Measurements from ENCODE around the gene PRLR. TPM values are rescaled to one million over a fixed set of nuclear protein-coding genes. Genes with fewer than 3 reads are reported as not detected.
A peak's percentile ranks its signal among the peaks of the same experiment; 100 is the strongest.
"Not testable (repeated sequence)": the region's sequence is repeated elsewhere in the genome, so short reads cannot be mapped to it uniquely, and the experiment has no call there.

PRLR gene
- total and polyA plus RNA-seq, 5 donors = 0.20 to 1.7 (median 0.95) TPM

DNA sequence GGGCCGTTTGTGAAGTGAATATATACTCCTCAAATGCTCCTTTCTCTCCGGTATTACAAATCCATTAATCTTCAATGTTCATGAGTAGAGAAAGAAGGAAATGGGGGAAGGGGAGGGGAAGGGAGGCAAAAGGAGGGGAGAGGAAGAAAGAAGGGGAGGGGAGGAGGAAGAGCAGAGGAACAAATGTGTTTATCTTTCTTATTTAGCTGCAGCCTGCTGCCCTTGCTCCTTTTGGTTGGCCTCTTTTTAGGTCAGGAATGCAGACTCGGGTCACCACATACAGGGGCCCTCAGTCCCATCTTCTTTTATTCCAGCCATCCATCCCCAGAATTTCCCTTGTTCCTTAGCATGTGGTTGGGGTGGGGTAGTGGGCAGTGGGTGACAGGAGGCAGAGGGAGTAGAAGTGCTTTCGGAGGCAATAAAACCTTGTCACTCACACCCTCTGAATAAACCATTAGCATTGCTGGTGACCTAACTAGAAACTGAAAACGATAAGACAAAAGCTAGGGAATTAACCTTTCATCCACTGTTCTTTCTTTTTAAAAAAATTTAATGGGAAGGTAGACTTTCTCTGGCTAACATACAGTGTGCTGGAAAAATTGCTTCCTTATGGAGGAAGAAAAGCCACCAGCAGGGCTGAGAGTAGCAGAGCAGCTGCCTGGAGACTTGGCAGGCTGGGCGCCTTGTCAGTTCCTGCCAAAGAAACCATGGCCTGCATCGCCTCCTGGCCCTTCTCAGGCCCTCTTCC is 16.8 kb upstream of the PRLR start:
- peak; percentile 61 to 89 (median 89) for DNase-seq
- WGBS = 34% methylated on average over 7 of the region's 7 CpGs
- peak; percentile 88 to 93 for ATAC-seq

DNA sequence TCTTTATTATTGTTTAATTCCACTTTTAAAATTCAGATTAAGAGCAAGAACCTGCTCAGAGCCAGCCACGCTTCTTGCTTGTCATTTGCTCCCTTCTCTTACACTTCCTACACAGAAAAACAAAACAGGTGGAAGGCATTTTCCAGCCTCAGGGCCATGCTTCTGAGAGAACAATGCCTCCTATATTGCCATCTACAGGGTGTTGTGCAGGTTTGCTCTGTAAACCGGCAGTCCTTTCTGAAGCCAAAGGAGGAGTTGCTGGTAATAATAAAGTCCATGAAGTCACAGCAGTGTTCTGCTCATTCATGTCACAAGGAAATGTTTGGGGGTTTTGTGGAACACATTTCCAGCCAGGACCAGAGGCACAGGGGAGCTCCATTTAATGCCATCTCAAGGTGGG is 16.1 kb upstream of the PRLR start:
- no peaks in the 10 kb centered on the region for H3K27me3 ChIP-seq (ENCODE audit: control insufficient read depth, insufficient read depth)
- H3K4me1 ChIP-seq (ENCODE audit: control insufficient read depth, insufficient read depth, low read length) = peaks cover 2% of the 10 kb centered on the region
- 43% methylated on average over 2 of the region's 2 CpGs for WGBS
- no peak overlapping the region for H3K27ac ChIP-seq (ENCODE audit: low read length)
- no peaks in the 10 kb centered on the region for H3K9me3 ChIP-seq (ENCODE audit: control insufficient read depth, low read length)
- ATAC-seq (no peak), DNase-seq (no peak)
- intact Hi-C loops (cut with DNase I) = no loop called here
- no peak overlapping the region for H3K4me3 ChIP-seq (ENCODE audit: low read length)

More for the DNA sequence above, 16.8 kb upstream of the PRLR start:
- no peaks in the 10 kb centered on the region for H3K27me3 ChIP-seq (ENCODE audit: control insufficient read depth, insufficient read depth)
- intact Hi-C loops (cut with DNase I) = no loop called here
- H3K4me3 ChIP-seq (ENCODE audit: low read length) = no peak overlapping the region
- H3K27ac ChIP-seq (ENCODE audit: low read length) = no peak overlapping the region
- peaks cover 2% of the 10 kb centered on the region for H3K4me1 ChIP-seq (ENCODE audit: control insufficient read depth, insufficient read depth, low read length)
- no peaks in the 10 kb centered on the region for H3K9me3 ChIP-seq (ENCODE audit: control insufficient read depth, low read length)

DNA sequence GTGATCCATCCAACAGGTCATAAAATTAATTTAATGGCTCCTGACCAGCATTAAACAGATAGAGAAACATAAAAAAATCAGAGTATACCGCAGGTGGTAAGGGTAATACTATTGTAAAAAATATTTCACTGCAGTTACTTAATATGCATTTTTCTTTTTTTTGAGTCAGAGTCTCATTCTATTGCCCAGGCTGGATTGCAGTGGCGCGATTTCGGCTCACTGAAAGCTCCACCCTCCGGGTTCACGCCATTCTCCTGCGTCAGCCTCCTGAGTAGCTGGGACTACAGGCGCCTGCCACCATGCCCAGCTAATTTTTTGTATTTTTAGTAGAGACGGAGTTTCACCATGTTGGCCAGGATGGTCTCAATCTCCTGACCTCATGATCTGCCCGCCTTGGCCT is 15.1 kb upstream of the PRLR start:
- H3K9me3 ChIP-seq (ENCODE audit: control insufficient read depth, low read length); H3K27ac ChIP-seq (ENCODE audit: low read length); H3K4me1 ChIP-seq (ENCODE audit: control insufficient read depth, insufficient read depth, low read length); H3K27me3 ChIP-seq (ENCODE audit: control insufficient read depth, insufficient read depth); intact Hi-C loops (cut with DNase I); ATAC-seq; DNase-seq; H3K4me3 ChIP-seq (ENCODE audit: low read length): not testable (repeated sequence)
- WGBS = 91% methylated on average over 10 of the region's 10 CpGs

DNA sequence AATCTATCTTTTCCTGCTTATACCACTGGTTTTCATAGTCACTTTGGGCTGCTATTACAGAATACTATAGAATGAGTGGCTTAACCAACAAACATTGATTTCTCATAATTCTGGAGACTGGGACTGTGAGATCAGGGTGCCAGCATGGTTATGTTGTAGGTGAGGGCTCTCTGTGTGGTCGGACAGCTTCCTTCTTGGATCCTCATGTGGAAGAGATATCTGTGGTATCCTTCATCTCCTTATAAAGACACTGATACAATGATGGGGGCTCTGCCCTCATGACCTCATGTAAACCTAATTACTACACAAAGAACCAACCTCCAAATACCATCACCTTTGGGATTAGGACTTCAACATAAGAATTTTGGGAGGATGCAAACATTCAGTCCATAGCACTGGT is 13.9 kb upstream of the PRLR start:
- Histone ChIP-seq H3K27me3 (ENCODE audit: control insufficient read depth, insufficient read depth) (no peaks in the 10 kb centered on the region), H3K9me3 (ENCODE audit: control insufficient read depth, low read length) (no peaks in the 10 kb centered on the region), H3K27ac (ENCODE audit: low read length) (no peak overlapping the region), H3K4me3 (ENCODE audit: low read length) (no peak overlapping the region), H3K4me1 (ENCODE audit: control insufficient read depth, insufficient read depth, low read length) (peaks cover 2% of the 10 kb centered on the region)
- WGBS = 87% methylated on average over 1 of the region's 1 CpG
- ATAC-seq (no peak), DNase-seq (no peak)
- intact Hi-C loops (cut with DNase I) = no loop called here

DNA sequence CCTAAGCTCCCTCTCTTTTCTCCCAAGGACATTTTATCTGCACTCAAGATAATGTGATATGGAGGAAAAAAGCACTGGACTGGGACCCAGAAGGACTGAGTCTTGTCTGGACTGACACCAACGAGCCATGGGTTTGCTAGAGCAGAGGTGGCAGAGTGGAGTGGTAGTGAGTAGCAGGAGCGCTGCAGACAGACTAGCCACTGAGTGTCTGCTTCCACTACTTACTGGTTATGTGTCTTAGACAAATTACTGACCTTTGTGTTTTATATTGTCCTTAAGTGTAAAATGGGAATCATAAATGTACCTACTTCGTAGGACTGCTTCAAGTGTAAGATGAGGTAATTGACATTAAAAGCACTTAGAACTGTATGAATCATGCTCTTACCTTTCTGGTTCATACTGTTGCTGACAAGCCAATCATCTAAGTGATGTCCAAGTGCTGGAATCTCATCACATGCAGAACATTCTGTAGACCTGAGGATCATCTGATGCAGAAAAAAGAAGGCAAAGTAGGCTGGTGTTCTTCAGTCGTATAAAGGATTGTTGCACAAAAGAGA is 12.5 kb upstream of the PRLR start:
- Histone ChIP-seq H3K27me3 (ENCODE audit: control insufficient read depth, insufficient read depth) (no peaks in the 10 kb centered on the region), H3K4me3 (ENCODE audit: low read length) (no peak overlapping the region), H3K9me3 (ENCODE audit: control insufficient read depth, low read length) (no peaks in the 10 kb centered on the region), H3K27ac (ENCODE audit: low read length) (no peak overlapping the region), H3K4me1 (ENCODE audit: control insufficient read depth, insufficient read depth, low read length) (peaks cover 2% of the 10 kb centered on the region)
- no peak for DNase-seq
- intact Hi-C loops (cut with DNase I) = no loop called here
- no peak for ATAC-seq
- 84% methylated on average over 4 of the region's 4 CpGs for WGBS

DNA sequence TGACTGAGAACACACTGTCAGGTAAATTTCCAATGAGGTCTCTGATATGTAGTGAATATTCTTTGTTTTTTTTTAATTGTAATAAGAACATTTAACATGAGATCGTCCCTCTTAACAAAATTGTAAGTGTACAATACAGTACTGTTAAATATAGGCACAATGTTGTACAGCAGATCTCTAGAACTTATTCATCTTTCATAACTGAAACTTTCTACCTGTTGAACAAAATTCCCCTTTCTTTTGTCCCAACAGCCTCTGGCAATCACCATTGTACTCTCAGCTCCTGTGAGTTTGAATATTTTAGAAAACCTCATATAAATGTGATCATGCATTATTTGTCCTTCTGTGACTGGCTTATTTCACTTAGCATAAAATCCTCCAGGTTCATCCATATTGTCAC is 10.6 kb upstream of the PRLR start:
- Histone ChIP-seq H3K4me1 (ENCODE audit: control insufficient read depth, insufficient read depth, low read length) (no peaks in the 10 kb centered on the region), H3K27me3 (ENCODE audit: control insufficient read depth, insufficient read depth) (no peaks in the 10 kb centered on the region), H3K27ac (ENCODE audit: low read length) (no peak overlapping the region), H3K9me3 (ENCODE audit: control insufficient read depth, low read length) (no peaks in the 10 kb centered on the region), H3K4me3 (ENCODE audit: low read length) (no peak overlapping the region)
- ATAC-seq = no peak
- no peak for DNase-seq
- 88% methylated on average over 1 of the region's 1 CpG for WGBS
- intact Hi-C loops (cut with DNase I) = no loop called here

DNA sequence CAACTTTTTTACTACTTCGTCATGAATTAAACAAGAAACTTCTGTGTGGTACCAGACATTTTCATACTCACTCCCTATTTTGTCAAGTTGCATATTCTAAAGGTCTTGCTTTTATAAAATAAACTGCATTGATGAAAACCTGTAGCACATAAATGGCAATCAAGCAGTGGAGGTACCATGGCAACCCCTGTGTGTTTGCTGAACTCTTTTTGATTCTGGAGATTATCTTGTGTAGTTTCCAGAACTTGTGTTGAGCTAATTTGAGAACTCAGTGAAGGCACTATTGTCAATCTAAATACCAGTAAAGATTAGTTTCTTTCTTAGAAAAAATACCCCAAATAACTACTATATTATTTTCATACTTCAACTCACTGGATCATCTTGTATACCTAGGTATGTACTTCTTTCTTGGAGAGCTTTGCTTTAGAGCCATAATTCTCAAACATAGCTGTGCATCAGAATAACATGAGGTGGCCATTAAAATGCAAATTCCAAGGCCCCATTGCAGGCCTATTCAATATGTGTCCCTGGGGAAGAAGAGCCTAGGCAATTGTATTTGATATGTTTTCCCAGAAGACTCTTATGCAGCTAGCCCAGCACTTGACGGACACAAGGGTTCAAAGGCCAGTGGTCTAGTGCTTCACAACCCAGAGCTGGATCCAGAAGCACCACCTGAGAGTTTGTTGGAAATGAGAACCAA is 9.8 kb upstream of the PRLR start:
- DNase-seq (no peak), ATAC-seq (no peak)
- 86% methylated on average over 2 of the region's 2 CpGs for WGBS
- no peaks in the 10 kb centered on the region for H3K4me1 ChIP-seq (ENCODE audit: control insufficient read depth, insufficient read depth, low read length)
- no peak overlapping the region for H3K4me3 ChIP-seq (ENCODE audit: low read length)
- intact Hi-C loops (cut with DNase I) = no loop called here
- no peak overlapping the region for H3K27ac ChIP-seq (ENCODE audit: low read length)
- no peaks in the 10 kb centered on the region for H3K9me3 ChIP-seq (ENCODE audit: control insufficient read depth, low read length)
- H3K27me3 ChIP-seq (ENCODE audit: control insufficient read depth, insufficient read depth) = no peaks in the 10 kb centered on the region

DNA sequence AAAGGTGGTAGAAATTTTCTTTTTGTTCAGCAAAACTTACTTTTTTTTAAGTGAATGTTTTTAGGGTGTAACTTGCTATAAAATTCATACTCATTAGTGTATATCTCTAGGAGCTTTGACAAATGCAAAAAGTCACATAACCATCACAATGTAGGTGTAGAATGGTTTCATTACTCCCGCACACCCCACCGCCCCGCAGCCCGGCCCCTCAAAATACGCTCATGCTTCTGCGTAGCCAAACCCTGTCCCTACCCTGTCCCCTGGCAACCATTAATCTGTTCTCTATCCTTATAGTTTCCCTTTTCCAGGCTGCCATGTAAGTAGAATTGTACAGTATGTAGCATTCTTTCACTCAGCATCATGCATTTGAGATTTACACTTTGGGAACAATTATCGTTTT is 9.2 kb upstream of the PRLR start:
- no peak for ATAC-seq

DNA sequence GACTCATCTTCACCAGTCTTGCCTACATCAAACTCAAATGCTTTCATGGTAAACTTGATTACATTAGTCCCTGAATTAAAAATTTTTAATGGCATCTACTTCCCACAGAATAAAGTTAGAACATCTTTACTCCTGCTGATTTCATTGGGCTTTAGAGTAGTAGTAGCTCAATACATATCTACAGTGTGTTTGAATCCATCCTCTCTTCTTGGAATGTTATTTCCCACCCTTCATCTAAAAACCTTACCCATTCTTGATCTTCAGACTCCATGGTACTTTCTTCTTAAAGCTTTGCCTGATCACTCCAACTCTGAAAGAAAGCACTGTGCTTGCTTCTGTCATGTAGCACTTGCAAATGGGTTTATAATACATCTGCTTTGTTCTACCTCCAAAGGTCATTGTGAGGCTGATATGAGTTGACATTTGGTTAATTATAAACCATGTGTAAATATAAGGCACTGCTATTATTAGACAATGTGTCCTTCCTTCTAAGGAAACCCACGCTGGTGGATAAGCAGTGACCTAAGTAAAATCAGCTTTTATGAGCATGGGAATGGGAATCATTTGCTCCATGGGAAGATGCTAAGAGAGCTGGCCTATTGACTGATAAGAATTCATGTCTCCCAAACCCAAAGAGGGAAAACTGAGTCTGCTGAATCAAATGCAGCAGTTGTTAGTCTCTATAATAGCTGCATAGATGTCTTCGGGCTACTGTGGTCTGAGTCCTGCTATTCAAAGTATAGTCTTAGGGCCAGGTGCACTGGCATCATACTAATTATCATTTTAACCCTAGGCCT is 7.5 kb upstream of the PRLR start:
- ATAC-seq (no peak), DNase-seq (no peak)
- no peaks in the 10 kb centered on the region for H3K9me3 ChIP-seq (ENCODE audit: control insufficient read depth, low read length)
- H3K27ac ChIP-seq (ENCODE audit: low read length) = no peak overlapping the region
- 54% methylated on average over 2 of the region's 2 CpGs for WGBS
- H3K27me3 ChIP-seq (ENCODE audit: control insufficient read depth, insufficient read depth) = no peaks in the 10 kb centered on the region
- intact Hi-C loops (cut with DNase I) = no loop called here
- no peak overlapping the region for H3K4me3 ChIP-seq (ENCODE audit: low read length)
- no peaks in the 10 kb centered on the region for H3K4me1 ChIP-seq (ENCODE audit: control insufficient read depth, insufficient read depth, low read length)

More for the DNA sequence above, 9.2 kb upstream of the PRLR start:
- H3K4me3 ChIP-seq (ENCODE audit: low read length) = no peak overlapping the region
- DNase-seq = no peak
- WGBS = 96% methylated on average over 7 of the region's 7 CpGs
- intact Hi-C loops (cut with DNase I) = no loop called here
- no peaks in the 10 kb centered on the region for H3K27me3 ChIP-seq (ENCODE audit: control insufficient read depth, insufficient read depth)
- no peak overlapping the region for H3K27ac ChIP-seq (ENCODE audit: low read length)
- H3K4me1 ChIP-seq (ENCODE audit: control insufficient read depth, insufficient read depth, low read length) = no peaks in the 10 kb centered on the region
- no peaks in the 10 kb centered on the region for H3K9me3 ChIP-seq (ENCODE audit: control insufficient read depth, low read length)

DNA sequence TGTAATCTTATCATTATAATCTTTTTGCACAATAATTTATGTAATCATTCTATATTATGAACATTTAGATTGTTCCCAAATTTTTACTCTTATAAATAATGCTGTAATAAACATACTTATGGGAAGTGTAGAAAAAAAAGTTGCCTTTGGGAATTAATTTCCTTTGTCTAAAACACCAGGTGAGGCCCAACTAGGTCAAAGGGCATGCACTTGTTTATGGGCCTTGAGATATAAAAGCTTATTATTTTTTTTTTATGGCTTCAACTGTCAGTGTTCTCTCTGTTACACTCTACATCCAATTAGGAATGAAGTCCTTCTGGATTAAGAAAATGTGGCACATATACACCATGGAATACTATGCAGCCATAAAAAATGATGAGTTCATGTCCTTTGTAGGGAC is 6.5 kb upstream of the PRLR start:
- H3K4me3 ChIP-seq (ENCODE audit: low read length) = no peak overlapping the region
- H3K27me3 ChIP-seq (ENCODE audit: control insufficient read depth, insufficient read depth) = no peaks in the 10 kb centered on the region
- ATAC-seq (no peak), DNase-seq (no peak)
- H3K9me3 ChIP-seq (ENCODE audit: control insufficient read depth, low read length) = no peaks in the 10 kb centered on the region
- no peak overlapping the region for H3K27ac ChIP-seq (ENCODE audit: low read length)
- no peaks in the 10 kb centered on the region for H3K4me1 ChIP-seq (ENCODE audit: control insufficient read depth, insufficient read depth, low read length)
- intact Hi-C loops (cut with DNase I) = no loop called here

DNA sequence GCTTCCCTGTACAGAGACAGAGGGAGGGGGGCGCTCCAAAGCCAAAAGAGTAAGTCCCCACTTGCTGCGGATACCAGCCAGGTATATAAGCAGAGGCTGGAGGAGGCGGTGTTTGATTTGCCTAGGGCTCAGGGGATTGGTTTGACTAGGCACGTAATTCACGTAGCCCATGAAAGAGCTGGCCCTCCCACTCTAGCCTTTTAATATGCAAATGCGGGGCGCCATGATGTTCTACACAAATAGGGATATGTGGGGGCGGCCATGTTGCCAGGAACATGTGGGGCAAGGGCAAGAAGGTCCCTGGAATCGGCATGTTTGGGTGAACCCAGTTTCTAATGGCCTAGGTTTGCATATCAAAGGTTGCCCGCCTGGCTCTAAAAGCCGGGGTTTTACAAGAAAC is 3.3 kb upstream of the PRLR start:
- no peak for DNase-seq
- intact Hi-C loops (cut with DNase I) = no loop called here
- WGBS = 95% methylated on average over 11 of the region's 11 CpGs

More for the DNA sequence above, 3.3 kb upstream of the PRLR start:
- H3K4me3 ChIP-seq (ENCODE audit: low read length) = no peak overlapping the region
- no peak overlapping the region for H3K27ac ChIP-seq (ENCODE audit: low read length)
- no peaks in the 10 kb centered on the region for H3K27me3 ChIP-seq (ENCODE audit: control insufficient read depth, insufficient read depth)
- H3K9me3 ChIP-seq (ENCODE audit: control insufficient read depth, low read length) = no peaks in the 10 kb centered on the region
- ATAC-seq = no peak
- no peaks in the 10 kb centered on the region for H3K4me1 ChIP-seq (ENCODE audit: control insufficient read depth, insufficient read depth, low read length)

Measured in right cardiac atrium (tissue), 5 donors.